ENCODE results near the gene XRCC6.

GRCh38 chr22:41574847-41575381 is 46.2 kb upstream of the XRCC6 start:
- TF ChIP-seq TAF1 (IDR thresholded peaks at IDR 0.05; ENCODE audit: low read depth) = no peak
- no peak for TF ChIP-seq CEBPB (IDR thresholded peaks at IDR 0.05)
- TF ChIP-seq RAD21 (IDR thresholded peaks at IDR 0.05; ENCODE audit: low read depth) = no peak
- no peak for TF ChIP-seq TCF12 (IDR thresholded peaks at IDR 0.05; ENCODE audit: low read depth)
- no peak for TF ChIP-seq CREB1 (IDR thresholded peaks at IDR 0.05; ENCODE audit: low read depth)
- TF ChIP-seq REST (IDR thresholded peaks at IDR 0.05; ENCODE audit: low read depth) = no peak
- no peak for TF ChIP-seq MAX (IDR thresholded peaks at IDR 0.05)
- no peak for TF ChIP-seq EGR1 (IDR thresholded peaks at IDR 0.05)
- no peak for TF ChIP-seq EP300 (IDR thresholded peaks at IDR 0.05; ENCODE audit: borderline replicate concordance)
